Measurements from ENCODE around the gene WDFY3. TPM values are rescaled to one million over a fixed set of nuclear protein-coding genes. Genes with fewer than 3 reads are reported as not detected.

The WDFY3 gene
- total RNA-seq, 4 donors from 2014 or later: 77.9 to 149 (median 98.3) TPM

- DNase-seq (ENCODE audit: low spot score) (no peak), ATAC-seq (ENCODE audit: low FRiP score) (peak; percentile 41)
- no peak for TF ChIP-seq CTCF (IDR thresholded peaks at IDR 0.05)
These were observed 14.5 kb downstream of the WDFY3 start for GRCh38 chr4:84952004-84952403.

- no peak for TF ChIP-seq CTCF (IDR thresholded peaks at IDR 0.05)
- no peak for DNase-seq (ENCODE audit: low spot score)
- ATAC-seq (ENCODE audit: low FRiP score): no peak
These were observed 18.4 kb downstream of the WDFY3 start for GRCh38 chr4:84948056-84948455.

GRCh38 chr4:84944947-84945346 lies 21.5 kb downstream of the WDFY3 start:
- TF ChIP-seq CTCF (IDR thresholded peaks at IDR 0.05): no peak
- no peak for ATAC-seq (ENCODE audit: low FRiP score)
- DNase-seq (ENCODE audit: low spot score): no peak

- no peak for TF ChIP-seq CTCF (IDR thresholded peaks at IDR 0.05)
- no peak for ATAC-seq (ENCODE audit: low FRiP score)
- DNase-seq (ENCODE audit: low spot score): no peak
These were observed 25.5 kb downstream of the WDFY3 start for GRCh38 chr4:84940960-84941359.

GRCh38 chr4:84939113-84939512 lies 27.4 kb downstream of the WDFY3 start:
- TF ChIP-seq CTCF (IDR thresholded peaks at IDR 0.05): no peak
- DNase-seq (ENCODE audit: low spot score) (no peak), ATAC-seq (ENCODE audit: low FRiP score) (no peak)

GRCh38 chr4:84938316-84938715 lies 28.2 kb downstream of the WDFY3 start:
- DNase-seq (ENCODE audit: low spot score): no peak
- peak; percentile 66 for ATAC-seq (ENCODE audit: low FRiP score)
- no peak for TF ChIP-seq CTCF (IDR thresholded peaks at IDR 0.05)

GRCh38 chr4:84937381-84937977 lies 29.0 kb downstream of the WDFY3 start:
- no peak for TF ChIP-seq CTCF (IDR thresholded peaks at IDR 0.05)
- DNase-seq (ENCODE audit: low spot score) (no peak), ATAC-seq (ENCODE audit: low FRiP score) (no peak)

Data from omental fat pad (tissue), 4 donors.